Activated T-helper 2 cell treated with anti-CD3 and anti-CD28 coated beads, Interferon-gamma antibody, Interleukin-2, Interleukin-4, amounts not matched to agents 10 μg/mL and 5 μg/mL and 100 μg/mL, durations not matched to agents 14 hours and 24 hours and 36 hours (primary cell): ENCODE data around the gene CYP4X1. TPM values are rescaled to one million over a fixed set of nuclear protein-coding genes. Genes with fewer than 3 reads are reported as not detected.
"Not testable (repeated sequence)": the region's sequence is repeated elsewhere in the genome, so short reads cannot be mapped to it uniquely, and the experiment has no call there.

Experiments used
- DNase-seq: peaks from one replicate; pipeline ENCODE4 v3.0.0; 2021; ENCODE audit warnings: low spot score
- H3K27ac Mint-ChIP-seq: one replicate; pipeline ENCODE4 v1.8.0; 2021; ENCODE audit warnings: mixed read lengths
- H3K27me3 Mint-ChIP-seq: one replicate; pipeline ENCODE4 v1.8.0; 2021; ENCODE audit warnings: low read depth, mixed read lengths
- H3K36me3 Mint-ChIP-seq: one replicate; pipeline ENCODE4 v1.8.0; 2021; ENCODE audit warnings: low read depth, mixed read lengths
- H3K4me1 Mint-ChIP-seq: one replicate; pipeline ENCODE4 v1.8.0; 2021; ENCODE audit warnings: low read depth, mixed read lengths
- H3K4me3 Mint-ChIP-seq: one replicate; pipeline ENCODE4 v1.8.0; 2021; ENCODE audit warnings: low read depth, mild to moderate bottlenecking, moderate library complexity, mixed read lengths
- H3K9me3 Mint-ChIP-seq: one replicate; pipeline ENCODE4 v1.8.0; 2021; ENCODE audit warnings: mixed read lengths
- intact Hi-C: fragments of 100-400 bp; cut with micrococcal nuclease; formaldehyde crosslinking; loops from one replicate; pipeline ENCODE4 v1.15.1; 2023
- total RNA-seq: library from RNA; stranded (reverse); gene quantifications from 2 replicates; pipeline ENCODE4 v1.2.3, GENCODE V29; 2022

The CYP4X1 gene, protein sequence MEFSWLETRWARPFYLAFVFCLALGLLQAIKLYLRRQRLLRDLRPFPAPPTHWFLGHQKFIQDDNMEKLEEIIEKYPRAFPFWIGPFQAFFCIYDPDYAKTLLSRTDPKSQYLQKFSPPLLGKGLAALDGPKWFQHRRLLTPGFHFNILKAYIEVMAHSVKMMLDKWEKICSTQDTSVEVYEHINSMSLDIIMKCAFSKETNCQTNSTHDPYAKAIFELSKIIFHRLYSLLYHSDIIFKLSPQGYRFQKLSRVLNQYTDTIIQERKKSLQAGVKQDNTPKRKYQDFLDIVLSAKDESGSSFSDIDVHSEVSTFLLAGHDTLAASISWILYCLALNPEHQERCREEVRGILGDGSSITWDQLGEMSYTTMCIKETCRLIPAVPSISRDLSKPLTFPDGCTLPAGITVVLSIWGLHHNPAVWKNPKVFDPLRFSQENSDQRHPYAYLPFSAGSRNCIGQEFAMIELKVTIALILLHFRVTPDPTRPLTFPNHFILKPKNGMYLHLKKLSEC
- total RNA-seq: not detected in 2 replicates

DNA sequence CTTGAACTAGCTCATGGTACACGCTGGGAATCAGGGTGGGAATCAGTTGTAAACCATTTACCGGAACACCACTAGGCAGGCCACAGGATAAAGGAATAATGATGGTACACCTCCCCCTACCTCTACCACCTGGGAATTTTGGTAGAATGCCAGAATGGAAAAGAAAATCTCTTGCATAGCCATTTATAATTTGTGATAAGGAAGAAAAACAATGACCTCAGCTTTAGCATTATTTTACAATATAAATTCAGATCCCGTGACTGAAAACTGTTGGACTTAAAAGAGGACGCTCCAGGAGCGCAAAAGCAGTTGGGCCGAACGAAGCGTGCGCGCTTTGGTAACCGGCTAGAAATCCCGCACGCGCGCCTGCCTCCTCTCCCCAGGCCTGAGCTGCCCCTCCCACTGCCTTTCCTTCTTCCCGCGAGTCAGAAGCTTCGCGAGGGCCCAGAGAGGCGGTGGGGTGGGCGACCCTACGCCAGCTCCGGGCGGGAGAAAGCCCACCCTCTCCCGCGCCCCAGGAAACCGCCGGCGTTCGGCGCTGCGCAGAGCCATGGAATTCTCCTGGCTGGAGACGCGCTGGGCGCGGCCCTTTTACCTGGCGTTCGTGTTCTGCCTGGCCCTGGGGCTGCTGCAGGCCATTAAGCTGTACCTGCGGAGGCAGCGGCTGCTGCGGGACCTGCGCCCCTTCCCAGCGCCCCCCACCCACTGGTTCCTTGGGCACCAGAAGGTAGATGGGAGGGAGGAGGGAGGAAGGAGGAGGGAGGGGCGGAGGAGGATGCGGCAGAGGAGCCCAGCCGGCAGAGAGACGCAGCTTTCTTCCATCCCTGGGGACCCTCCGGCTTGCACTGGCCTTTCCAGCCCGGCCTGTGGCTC, at the start of gene CYP4X1:
CYP4X1 (plus strand) TSS at position 402 of the 873 bp plus-strand sequence; CDS start at position 551, 149 bp downstream.
- no peaks in the 10 kb centered on the region for H3K9me3 Mint-ChIP-seq
- H3K4me3 Mint-ChIP-seq: no peak within 1 kb of the TSS
- DNase-seq: no peak
- H3K36me3 Mint-ChIP-seq: no peaks in the 10 kb centered on the region
- H3K4me1 Mint-ChIP-seq: no peaks in the 10 kb centered on the region
- H3K27ac Mint-ChIP-seq: no peak within 1 kb of the TSS
- intact Hi-C loops: no loop called here
- H3K27me3 Mint-ChIP-seq: peaks cover 35% of the 10 kb centered on the region

DNA sequence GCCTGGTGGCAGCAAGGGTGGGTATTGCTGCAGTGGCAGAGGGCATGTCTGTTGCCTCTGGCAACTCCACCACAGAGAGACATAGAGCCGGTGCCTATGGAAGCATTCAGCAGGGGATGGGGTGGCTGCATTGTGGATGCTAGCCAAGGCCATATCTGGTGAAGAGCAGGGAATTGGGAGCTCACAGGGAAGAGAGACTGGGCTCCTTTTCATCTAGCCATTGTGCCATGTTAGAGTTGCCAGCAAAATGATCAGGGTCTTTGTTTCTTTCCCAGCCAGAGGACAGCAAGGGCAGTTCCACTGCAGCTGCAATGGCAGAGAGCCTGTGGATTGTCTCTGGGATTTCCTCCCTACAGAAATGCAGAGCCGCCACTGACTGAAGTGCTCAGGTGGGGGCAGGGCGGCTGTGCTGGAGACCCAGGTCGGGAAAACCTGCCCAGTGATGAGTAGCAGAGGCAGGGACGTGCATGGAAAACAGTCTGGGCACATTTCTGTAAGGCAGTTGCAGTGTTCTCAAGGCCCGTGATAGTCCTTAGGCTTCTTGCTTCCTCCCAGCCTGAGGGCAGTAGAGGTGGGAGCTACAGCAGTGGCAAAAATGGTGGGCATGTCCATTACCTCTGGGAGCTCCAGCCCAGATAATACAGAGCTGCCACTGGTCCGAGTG, 40.2 kb upstream of the CYP4X1 start:
- Mint-ChIP-seq H3K27ac (no peak overlapping the region), H3K4me3 (no peak overlapping the region), H3K27me3 (peaks cover 8% of the 10 kb centered on the region), H3K36me3 (no peaks in the 10 kb centered on the region), H3K4me1 (no peaks in the 10 kb centered on the region), H3K9me3 (no peaks in the 10 kb centered on the region)
- intact Hi-C loops: no loop called here
- DNase-seq: no peak

DNA sequence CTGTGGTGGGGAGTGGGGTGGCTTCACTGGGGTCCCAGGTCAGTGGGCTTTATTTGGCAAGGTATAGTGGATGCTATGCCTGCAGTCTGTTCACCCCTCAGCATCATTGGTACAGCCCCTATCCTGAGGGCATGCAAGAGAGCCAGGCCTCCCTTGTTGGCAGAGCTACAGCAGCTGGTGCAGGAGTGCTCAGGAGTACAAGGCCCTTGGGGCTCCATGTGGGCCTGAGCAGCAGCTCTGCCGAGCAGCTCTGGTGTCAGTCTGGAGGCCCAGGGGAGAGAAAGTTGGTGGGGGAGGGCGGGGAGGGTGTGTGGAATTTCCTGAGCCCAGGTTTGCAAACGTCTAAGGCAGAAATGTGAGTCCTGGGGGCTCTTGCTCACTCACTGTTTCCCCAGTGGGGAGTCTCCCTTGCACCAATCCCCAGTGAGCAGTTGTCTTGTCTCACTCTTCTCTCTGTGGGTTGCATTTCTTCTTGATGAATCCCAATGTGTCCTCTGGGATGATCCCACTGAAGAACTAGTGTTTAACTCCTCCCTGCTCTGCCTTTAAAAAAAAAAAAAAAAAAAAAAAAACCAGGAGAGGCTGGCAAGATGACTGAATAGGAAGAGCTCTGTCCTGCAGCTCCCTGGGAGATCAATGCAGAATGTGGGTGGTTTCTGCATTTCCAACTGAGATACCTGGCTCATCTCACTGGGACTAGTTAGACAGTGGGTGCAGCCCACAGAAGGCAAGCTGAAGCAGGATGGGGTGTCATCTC, 39.5 kb upstream of the CYP4X1 start:
- no peaks in the 10 kb centered on the region for H3K36me3 Mint-ChIP-seq
- H3K4me1 Mint-ChIP-seq: no peaks in the 10 kb centered on the region
- H3K9me3 Mint-ChIP-seq: no peaks in the 10 kb centered on the region
- no peak overlapping the region for H3K4me3 Mint-ChIP-seq
- H3K27ac Mint-ChIP-seq: no peak overlapping the region
- peaks cover 9% of the 10 kb centered on the region for H3K27me3 Mint-ChIP-seq
- DNase-seq: no peak
- intact Hi-C loops: no loop called here

DNA sequence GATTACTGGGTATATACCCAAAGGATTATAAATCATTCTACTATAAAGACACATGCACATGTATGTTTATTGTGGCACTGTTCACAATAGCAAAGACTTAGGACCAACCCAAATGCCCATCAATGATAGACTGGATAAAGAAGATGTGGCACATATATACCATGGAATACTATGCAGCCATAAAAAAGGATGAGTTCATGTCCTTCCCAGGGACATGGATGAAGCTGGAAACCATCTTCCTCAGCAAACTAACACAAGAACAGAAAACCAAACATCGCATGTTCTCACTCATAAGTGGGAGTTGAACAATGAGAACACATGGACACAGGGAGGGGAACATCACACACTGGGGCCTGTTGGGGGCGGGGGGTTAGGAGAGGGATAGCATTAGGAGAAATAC, 32.9 kb upstream of the CYP4X1 start:
- H3K9me3 Mint-ChIP-seq, H3K27me3 Mint-ChIP-seq, H3K4me3 Mint-ChIP-seq, H3K36me3 Mint-ChIP-seq, H3K4me1 Mint-ChIP-seq, H3K27ac Mint-ChIP-seq, DNase-seq, intact Hi-C loops: not testable (repeated sequence)

DNA sequence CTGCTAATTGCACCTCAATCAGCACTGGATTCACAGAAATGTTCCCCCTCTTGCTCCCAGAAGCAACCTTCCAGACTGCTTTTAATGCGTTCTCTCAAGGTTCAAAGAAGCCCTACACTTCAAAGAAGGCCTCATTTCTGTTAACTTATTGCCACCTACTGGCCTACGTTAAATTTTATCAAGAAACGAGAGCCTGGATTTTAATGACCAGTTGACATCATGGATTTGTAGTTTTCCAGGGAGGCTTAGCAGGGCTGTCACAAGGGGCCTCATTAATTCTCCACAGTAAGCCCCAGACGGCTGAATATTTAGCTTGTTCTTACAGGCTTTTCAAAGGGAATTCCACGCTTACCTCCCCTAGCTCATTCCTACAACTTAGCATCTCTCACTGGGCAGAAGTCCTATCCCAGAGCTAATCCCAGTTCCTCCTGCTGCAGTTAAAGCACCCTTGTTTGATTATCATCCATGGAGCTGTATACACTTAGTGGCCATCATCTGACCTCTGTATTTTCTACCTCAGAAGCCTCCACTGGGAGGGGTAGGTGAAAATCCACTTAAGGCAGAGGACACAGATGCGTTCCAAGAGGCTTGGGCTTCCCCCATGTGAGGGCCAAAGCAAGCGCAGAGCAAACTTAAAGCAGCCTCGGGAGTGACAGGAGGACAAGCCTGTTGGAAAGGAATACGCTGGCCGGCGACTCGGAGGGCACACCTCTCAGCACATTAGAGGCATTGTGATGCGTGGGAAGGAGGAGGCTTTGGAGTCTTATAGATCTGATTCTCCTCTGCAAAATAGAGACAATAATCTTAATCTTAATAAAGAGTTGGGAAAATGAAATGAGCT, 32.2 kb upstream of the CYP4X1 start:
- Mint-ChIP-seq H3K27ac (no peak overlapping the region), H3K4me1 (no peaks in the 10 kb centered on the region), H3K27me3 (peaks cover 6% of the 10 kb centered on the region), H3K36me3 (no peaks in the 10 kb centered on the region), H3K9me3 (no peaks in the 10 kb centered on the region), H3K4me3 (no peak overlapping the region)
- intact Hi-C loops: no loop called here
- DNase-seq: no peak

DNA sequence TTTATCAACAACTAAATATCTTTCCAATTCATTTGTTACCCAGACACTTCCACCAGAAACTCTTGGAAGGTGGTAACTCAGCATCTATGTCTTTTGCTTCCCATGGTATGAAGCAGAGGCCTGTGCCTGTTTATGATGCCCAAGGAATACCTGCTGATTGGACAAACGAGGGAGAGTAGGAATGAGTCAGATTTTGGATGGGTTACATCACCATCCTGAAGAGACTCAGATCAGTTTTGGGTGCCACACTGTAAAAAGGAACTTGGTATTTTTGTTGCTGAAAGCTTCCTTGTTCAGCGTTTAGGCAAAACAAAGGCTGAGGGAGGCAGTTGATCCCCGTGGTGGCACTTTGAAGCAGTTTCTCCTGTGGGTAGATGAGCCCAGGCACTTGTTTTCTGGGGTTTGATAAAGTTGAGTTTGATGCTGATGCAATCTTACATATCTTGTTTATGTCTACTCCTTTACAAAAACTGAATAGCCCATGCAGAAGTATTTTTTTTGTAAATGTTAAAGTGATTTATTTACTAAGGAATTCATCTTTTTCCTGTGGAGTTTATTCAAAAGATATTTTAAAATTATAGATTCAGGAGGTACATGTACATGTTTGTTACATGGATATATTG, 26.7 kb upstream of the CYP4X1 start:
- DNase-seq: no peak
- no peaks in the 10 kb centered on the region for H3K36me3 Mint-ChIP-seq
- no peaks in the 10 kb centered on the region for H3K4me1 Mint-ChIP-seq
- H3K27me3 Mint-ChIP-seq: peaks cover 10% of the 10 kb centered on the region
- H3K4me3 Mint-ChIP-seq: no peak overlapping the region
- intact Hi-C loops: no loop called here
- no peaks in the 10 kb centered on the region for H3K9me3 Mint-ChIP-seq
- H3K27ac Mint-ChIP-seq: no peak overlapping the region

DNA sequence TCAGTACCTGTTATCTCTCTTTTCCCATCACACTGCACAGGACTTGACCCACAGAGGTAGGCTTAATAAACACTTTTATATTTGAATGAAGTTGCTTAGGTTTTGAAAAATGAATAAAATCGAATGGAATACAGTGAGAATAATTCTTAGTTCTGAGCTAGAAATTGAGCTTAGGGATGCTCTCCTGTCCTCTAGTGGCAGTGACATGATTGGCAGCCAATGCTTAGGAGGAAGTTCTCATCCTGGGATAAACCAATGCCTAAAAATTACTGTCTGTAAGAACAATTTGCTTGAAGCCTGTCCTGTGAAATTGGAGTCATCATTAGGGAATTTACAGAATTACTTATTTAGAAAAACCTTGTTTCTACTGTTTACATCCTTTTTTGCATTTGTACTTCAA, 21.3 kb upstream of the CYP4X1 start:
- Mint-ChIP-seq H3K4me3 (no peak overlapping the region), H3K36me3 (no peaks in the 10 kb centered on the region), H3K4me1 (peaks cover 2% of the 10 kb centered on the region), H3K27ac (no peak overlapping the region), H3K27me3 (peaks cover 5% of the 10 kb centered on the region), H3K9me3 (no peaks in the 10 kb centered on the region)
- intact Hi-C loops: no loop called here
- no peak for DNase-seq

DNA sequence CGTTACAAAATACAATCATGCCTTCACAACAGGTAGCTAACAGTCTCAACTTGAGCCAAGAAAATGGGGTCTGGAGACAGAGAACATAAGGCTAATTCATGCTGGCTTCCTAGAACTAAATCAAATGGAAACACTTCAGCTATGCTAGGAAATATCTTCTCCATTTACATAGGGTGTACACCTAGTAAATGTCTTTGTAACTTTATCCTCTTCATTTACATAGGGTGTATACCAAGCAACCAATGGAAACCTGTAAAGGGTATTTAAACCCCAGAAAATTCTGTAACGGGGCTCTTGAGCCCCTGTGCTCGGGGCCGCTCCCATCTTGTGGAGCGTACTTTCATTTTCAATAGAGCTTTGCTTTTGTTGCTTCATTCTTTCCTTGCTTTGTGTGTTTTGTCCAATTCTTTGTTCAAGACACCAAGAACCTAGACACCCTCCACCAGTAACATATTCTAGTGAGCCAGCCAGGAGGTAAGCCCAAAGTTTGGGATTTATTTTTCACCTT, 19.5 kb upstream of the CYP4X1 start:
- H3K9me3 Mint-ChIP-seq: no peaks in the 10 kb centered on the region
- no peak for DNase-seq
- intact Hi-C loops: no loop called here
- H3K4me1 Mint-ChIP-seq: peaks cover 2% of the 10 kb centered on the region
- H3K4me3 Mint-ChIP-seq: no peak overlapping the region
- peaks cover 6% of the 10 kb centered on the region for H3K27me3 Mint-ChIP-seq
- H3K36me3 Mint-ChIP-seq: no peaks in the 10 kb centered on the region
- H3K27ac Mint-ChIP-seq: no peak overlapping the region

DNA sequence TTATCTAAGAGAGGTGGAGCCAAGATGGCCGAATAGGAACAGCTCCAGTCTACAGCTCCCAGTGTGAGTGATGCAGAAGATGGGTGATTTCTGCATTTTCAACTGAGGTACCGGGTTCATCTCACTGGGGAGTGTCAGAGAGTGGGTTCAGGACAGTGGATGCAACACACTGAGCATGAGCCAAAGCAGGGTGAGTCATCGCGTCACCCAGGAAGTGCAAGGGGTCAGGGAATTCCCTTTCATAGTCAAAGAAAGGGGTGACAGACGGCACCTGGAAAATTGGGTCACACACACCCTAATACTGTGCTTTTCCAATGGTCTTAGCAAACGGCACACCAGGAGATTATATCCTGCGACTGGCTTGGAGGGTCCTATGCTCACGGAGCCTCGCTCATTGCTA, 17.0 kb upstream of the CYP4X1 start:
- H3K27me3 Mint-ChIP-seq, intact Hi-C loops, H3K4me1 Mint-ChIP-seq, H3K4me3 Mint-ChIP-seq, H3K36me3 Mint-ChIP-seq, H3K9me3 Mint-ChIP-seq, H3K27ac Mint-ChIP-seq, DNase-seq: not testable (repeated sequence)

DNA sequence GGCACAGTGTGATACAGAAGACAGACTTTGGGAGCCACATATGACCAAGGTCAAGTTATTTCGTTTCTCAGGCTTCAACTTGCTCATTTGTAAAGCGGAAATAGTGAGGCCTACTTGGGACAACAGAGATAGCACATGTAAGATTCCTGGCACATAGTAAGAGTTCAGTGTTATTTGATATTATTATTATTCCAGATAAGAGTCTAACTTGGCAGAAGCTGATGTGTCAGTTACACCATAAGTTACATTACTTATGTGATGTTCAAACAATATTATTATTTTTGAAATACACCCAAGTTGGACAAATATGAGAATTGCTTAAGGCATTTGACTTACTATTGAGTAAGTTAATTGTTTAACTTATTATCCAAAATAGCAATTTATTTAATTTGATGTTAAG, 10.2 kb upstream of the CYP4X1 start:
- no peaks in the 10 kb centered on the region for H3K36me3 Mint-ChIP-seq
- intact Hi-C loops: no loop called here
- no peaks in the 10 kb centered on the region for H3K9me3 Mint-ChIP-seq
- H3K4me3 Mint-ChIP-seq: no peak overlapping the region
- no peak for DNase-seq
- peaks cover 4% of the 10 kb centered on the region for H3K27me3 Mint-ChIP-seq
- H3K27ac Mint-ChIP-seq: no peak overlapping the region
- no peaks in the 10 kb centered on the region for H3K4me1 Mint-ChIP-seq

DNA sequence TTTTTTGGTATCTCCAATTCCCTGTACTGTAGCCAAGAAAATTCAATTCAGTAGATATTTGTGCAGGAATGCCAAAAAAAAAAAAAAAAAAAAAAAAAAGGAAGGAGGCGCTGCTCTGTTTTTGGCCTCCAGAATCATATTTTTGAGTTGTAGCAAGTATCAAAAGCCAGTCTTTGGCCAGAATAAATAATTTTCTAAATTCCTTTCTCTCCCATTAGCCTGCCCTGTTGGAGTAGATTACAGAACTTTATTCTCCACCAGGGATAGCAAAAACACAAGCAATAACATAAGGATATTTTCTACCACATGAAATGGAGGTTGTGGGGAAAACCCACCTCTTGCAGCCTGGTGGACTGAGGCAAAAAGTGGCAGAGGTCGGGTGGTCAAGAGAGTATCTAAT, 2.4 kb upstream of the CYP4X1 start:
- H3K4me1 Mint-ChIP-seq: no peaks in the 10 kb centered on the region
- H3K27ac Mint-ChIP-seq: no peak overlapping the region
- H3K9me3 Mint-ChIP-seq: no peaks in the 10 kb centered on the region

More for the DNA sequence above, 2.4 kb upstream of the CYP4X1 start:
- intact Hi-C loops: no loop called here
- Mint-ChIP-seq H3K27me3 (peaks cover 37% of the 10 kb centered on the region), H3K36me3 (no peaks in the 10 kb centered on the region), H3K4me3 (no peak overlapping the region)
- DNase-seq: no peak
